Upper lobe of right lung (tissue), 1 donor: ENCODE results near the gene RBM28. TPM values are rescaled to one million over a fixed set of nuclear protein-coding genes. Genes with fewer than 3 reads are reported as not detected.

ENCODE experiments used
- ATAC-seq: fragments of 200-7000 bp; cut with Tn5 transposase; one replicate; pipeline ENCODE4 v1.9.1; 2020; ENCODE audit warnings: mild to moderate bottlenecking, moderate library complexity
- DNase-seq: peaks from one replicate; pipeline ENCODE4 v3.0.0-alpha.2; 2020
- H3K27ac ChIP-seq: fragments of 200-600 bp; one replicate; pipeline ENCODE4 v1.8.0; 2022
- H3K27me3 ChIP-seq: fragments of 200-600 bp; one replicate; pipeline ENCODE4 v1.8.0; 2022; ENCODE audit warnings: mild to moderate bottlenecking
- H3K36me3 ChIP-seq: fragments of 200-600 bp; one replicate; pipeline ENCODE4 v1.8.0; 2022
- H3K4me1 ChIP-seq: fragments of 200-600 bp; one replicate; pipeline ENCODE4 v1.8.0; 2022
- H3K4me3 ChIP-seq: fragments of 200-600 bp; one replicate; pipeline ENCODE4 v1.8.0; 2022; ENCODE audit warnings: mild to moderate bottlenecking
- H3K9me3 ChIP-seq: fragments of 200-600 bp; one replicate; pipeline ENCODE4 v1.8.0; 2022
- CTCF ChIP-seq: fragments of 200-600 bp; IDR thresholded peaks from one replicate; pipeline ENCODE4 v1.8.0; 2022; ENCODE audit warnings: antibody characterized with exemption
- intact Hi-C: fragments of 100-400 bp; cut with DNase I; formaldehyde crosslinking; loops from one replicate; pipeline ENCODE4 v1.11.0; 2022
- total RNA-seq: library from RNA; stranded (reverse); fragmentation: NEBNext Ultra II Directional; extraction: Animal tissue kit (Norgen Biotek cat#: 25700); gene quantifications from one replicate; pipeline ENCODE4 v1.2.1, GENCODE V29; 2021
- donor health status: DM: no; HTN: yes; CAD: no; lungs with severe emphysema.

RBM28 gene
- total RNA-seq, 1 donor from 2014 or later = 28.3 TPM

- no peak for TF ChIP-seq CTCF
- peak; percentile 40 for ATAC-seq
- intact Hi-C loops = no loop called here
Measured at GRCh38 chr7:128366300-128366699, 22.6 kb upstream of the RBM28 start.

GRCh38 chr7:128365432-128365831 is 21.7 kb upstream of the RBM28 start:
- peaks cover 7% of the 10 kb centered on the region for H3K4me1 ChIP-seq
- H3K36me3 ChIP-seq = no peaks in the 10 kb centered on the region
- intact Hi-C loops = no loop called here
- DNase-seq (no peak), ATAC-seq (no peak)
- TF ChIP-seq CTCF = no peak
- no peak overlapping the region for H3K27ac ChIP-seq
- no peaks in the 10 kb centered on the region for H3K9me3 ChIP-seq
- peaks cover 17% of the 10 kb centered on the region for H3K27me3 ChIP-seq
- H3K4me3 ChIP-seq = no peak overlapping the region

More at GRCh38 chr7:128366300-128366699, 22.6 kb upstream of the RBM28 start:
- no peak for DNase-seq
- no peak overlapping the region for H3K27ac ChIP-seq
- peaks cover 17% of the 10 kb centered on the region for H3K27me3 ChIP-seq
- no peak overlapping the region for H3K4me3 ChIP-seq
- H3K4me1 ChIP-seq = peaks cover 3% of the 10 kb centered on the region
- H3K9me3 ChIP-seq = no peaks in the 10 kb centered on the region
- H3K36me3 ChIP-seq = no peaks in the 10 kb centered on the region

GRCh38 chr7:128364166-128364870 is 20.6 kb upstream of the RBM28 start:
- intact Hi-C loops = no loop called here
- Histone ChIP-seq H3K27ac (no peak overlapping the region), H3K9me3 (no peaks in the 10 kb centered on the region), H3K4me1 (peaks cover 9% of the 10 kb centered on the region), H3K36me3 (no peaks in the 10 kb centered on the region), H3K4me3 (no peak overlapping the region), H3K27me3 (peaks cover 20% of the 10 kb centered on the region)
- ATAC-seq = no peak
- no peak for DNase-seq
- no peak for TF ChIP-seq CTCF

GRCh38 chr7:128363261-128363721 is 19.6 kb upstream of the RBM28 start:
- intact Hi-C loops = no loop called here
- Histone ChIP-seq H3K27me3 (peaks cover 23% of the 10 kb centered on the region), H3K4me1 (peaks cover 9% of the 10 kb centered on the region), H3K36me3 (no peaks in the 10 kb centered on the region), H3K4me3 (no peak overlapping the region), H3K27ac (no peak overlapping the region), H3K9me3 (no peaks in the 10 kb centered on the region)
- DNase-seq (no peak), ATAC-seq (no peak)
- no peak for TF ChIP-seq CTCF

GRCh38 chr7:128362670-128363069 is 19.0 kb upstream of the RBM28 start:
- Histone ChIP-seq H3K4me1 (peaks cover 9% of the 10 kb centered on the region), H3K27ac (no peak overlapping the region), H3K36me3 (no peaks in the 10 kb centered on the region), H3K27me3 (peaks cover 20% of the 10 kb centered on the region), H3K4me3 (no peak overlapping the region), H3K9me3 (no peaks in the 10 kb centered on the region)
- no peak for DNase-seq
- ATAC-seq = no peak
- intact Hi-C loops = no loop called here
- no peak for TF ChIP-seq CTCF
